Stimulated activated CD8-positive, alpha-beta memory T cell treated with anti-CD3 and anti-CD28 coated beads, Interleukin-15, amount 100 ng/mL, for 1 hour (primary cell): Measurements from ENCODE around the gene AMPH.
"Not testable (repeated sequence)": the region's sequence is repeated elsewhere in the genome, so short reads cannot be mapped to it uniquely, and the experiment has no call there.

Experiments
- DNase-seq: peaks from one replicate; pipeline ENCODE4 v3.0.0-alpha.2; 2020; ENCODE audit warnings: low read depth

The AMPH gene

GRCh38 chr7:38350777-38351176, 280.4 kb downstream of the AMPH start:
- not testable (repeated sequence) for DNase-seq

GRCh38 chr7:38349869-38350583, 281.1 kb downstream of the AMPH start:
- DNase-seq: not testable (repeated sequence)

- not testable (repeated sequence) for DNase-seq
Measured at GRCh38 chr7:38349126-38349795, 281.9 kb downstream of the AMPH start.

GRCh38 chr7:38345299-38346172, 285.6 kb downstream of the AMPH start:
- DNase-seq: not testable (repeated sequence)

GRCh38 chr7:38344741-38345140, 286.4 kb downstream of the AMPH start:
- DNase-seq: not testable (repeated sequence)

- not testable (repeated sequence) for DNase-seq
Measured at GRCh38 chr7:38342135-38342534, 289.0 kb downstream of the AMPH start.

- not testable (repeated sequence) for DNase-seq
Measured at GRCh38 chr7:38341172-38341705, 289.9 kb downstream of the AMPH start.

GRCh38 chr7:38339953-38340819, 291.0 kb downstream of the AMPH start:
- DNase-seq: no peak

GRCh38 chr7:38336148-38336515, 295.0 kb downstream of the AMPH start:
- DNase-seq: not testable (repeated sequence)

- DNase-seq: peak; percentile 60
Measured at GRCh38 chr7:38335492-38336147, 295.6 kb downstream of the AMPH start.

GRCh38 chr7:38335128-38335491, 296.1 kb downstream of the AMPH start:
- DNase-seq: no peak

- DNase-seq: no peak
Measured at GRCh38 chr7:38334163-38334562, 297.0 kb downstream of the AMPH start.
